NB4 (cell line): ENCODE data around the gene ME3.

Experiments used
- CTCF ChIP-seq: IDR thresholded peaks from one replicate; pipeline ENCODE4 v1.5.1; 2012; ENCODE audit warnings: low read depth, low read length
- MYC ChIP-seq: IDR thresholded peaks from 2 replicates; pipeline ENCODE4 v1.6.1; 2011; ENCODE audit warnings: low read depth, low read length
- POLR2A ChIP-seq: IDR thresholded peaks from 2 replicates; pipeline ENCODE4 v1.6.1; 2011; ENCODE audit warnings: mild to moderate bottlenecking; ENCODE audit not compliant: insufficient read length; ENCODE audit errors: extremely low read depth
- TF ChIP-seq, protein P1 (sequence below): IDR thresholded peaks from 2 replicates; pipeline ENCODE4 v1.6.1; 2011; ENCODE audit warnings: low read depth, low read length

DNA sequence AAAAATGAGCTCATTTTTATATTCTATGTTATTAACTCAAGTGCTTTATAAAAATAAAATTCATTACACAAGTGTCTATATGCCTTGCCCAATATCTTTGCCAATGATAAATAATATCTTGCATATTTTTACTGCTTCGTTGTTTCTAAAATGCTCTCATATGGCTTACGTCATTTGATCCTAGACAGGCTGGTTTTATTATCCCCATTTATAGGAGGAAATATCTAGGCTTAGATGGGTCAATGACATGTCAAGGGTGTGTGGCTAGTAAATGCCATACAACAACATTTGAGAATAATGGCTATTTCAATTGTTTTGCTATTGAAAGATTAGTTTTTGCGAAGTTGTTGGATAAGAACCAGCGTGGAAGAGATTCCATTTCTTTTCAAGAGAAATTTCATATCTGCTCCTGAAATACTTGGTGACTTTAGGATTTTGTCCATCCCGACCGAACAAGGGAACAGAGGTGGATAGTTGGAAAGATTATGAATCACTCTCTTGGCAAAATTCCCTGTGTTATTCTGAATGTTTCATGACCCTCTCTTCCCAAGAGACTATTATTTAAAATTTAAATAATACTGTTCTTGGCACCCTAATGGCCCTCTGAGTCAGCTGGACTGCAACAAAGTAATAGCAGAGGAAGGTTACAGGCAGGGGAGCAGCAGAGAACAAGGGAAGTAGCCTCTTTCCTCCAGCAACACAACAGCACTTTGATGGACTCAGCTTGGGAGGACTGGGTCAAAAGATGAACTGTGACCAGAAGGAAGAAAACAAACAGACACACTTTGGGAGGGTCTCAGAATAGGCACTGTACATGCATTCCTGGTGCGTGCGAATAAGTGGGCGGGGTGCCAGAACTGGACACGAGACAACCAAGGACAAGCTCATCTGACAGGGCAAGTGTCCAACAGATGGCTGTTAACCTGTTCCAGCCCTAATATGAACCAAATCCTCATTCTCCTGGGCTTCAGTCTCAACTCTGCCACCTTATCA, 94.5 kb downstream of the ME3 start:
- TF ChIP-seq CTCF (no peak), MYC (no peak), POLR2A (no peak)
- TF ChIP-seq, protein P1, sequence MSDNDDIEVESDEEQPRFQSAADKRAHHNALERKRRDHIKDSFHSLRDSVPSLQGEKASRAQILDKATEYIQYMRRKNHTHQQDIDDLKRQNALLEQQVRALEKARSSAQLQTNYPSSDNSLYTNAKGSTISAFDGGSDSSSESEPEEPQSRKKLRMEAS, result no peak
